ENCODE measurements around the gene YPEL1.

YPEL1 gene

DNA sequence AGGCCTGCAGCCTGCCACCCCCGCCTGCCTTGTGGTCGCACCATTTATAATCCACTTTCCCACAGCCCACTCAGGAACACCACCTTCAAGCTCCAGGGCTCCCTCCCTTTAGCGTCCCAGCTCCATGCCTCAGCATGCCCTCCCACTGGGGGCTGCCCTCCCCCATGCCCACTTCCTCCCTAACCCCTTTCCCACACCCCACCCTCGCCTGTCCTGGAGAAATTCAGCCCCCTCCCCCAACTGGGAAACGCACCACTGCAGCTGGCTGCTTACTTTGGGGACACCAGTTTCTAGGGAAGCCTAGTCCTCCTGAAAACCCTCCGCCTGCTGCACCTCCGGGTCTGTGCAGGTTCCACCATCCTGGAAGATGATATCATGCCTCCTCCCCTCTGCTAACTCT is 3.4 kb upstream of the YPEL1 start:
- no peak for TF ChIP-seq CTCF (IDR thresholded peaks at IDR 0.05; ENCODE audit: low read depth, low read length)
- no peak overlapping the region for H3K4me3 ChIP-seq (replicated peaks in 1 of 2; ENCODE audit: low read depth in 2 of 2, low read length in 2 of 2)
- DNase-seq (ENCODE audit: low read depth in 2 of 2): no peak

DNA sequence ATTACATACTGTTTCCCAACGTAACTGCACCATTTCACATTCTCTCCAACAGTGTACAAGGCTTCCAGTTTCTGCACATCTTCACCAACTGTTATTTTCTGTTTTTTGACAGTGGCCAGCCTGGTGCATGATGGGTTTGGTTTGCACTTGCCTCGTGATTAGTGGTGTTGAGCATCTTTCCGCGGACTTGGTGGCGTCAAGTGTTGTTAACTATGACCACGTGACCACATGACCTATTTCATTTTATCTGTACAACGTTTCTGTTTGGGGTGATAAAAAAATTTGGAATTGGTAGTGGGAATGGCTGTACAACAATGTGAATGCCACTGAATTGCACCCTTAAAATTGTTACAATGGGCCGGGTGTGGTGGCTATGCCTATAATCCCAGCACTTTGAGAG is 2.5 kb upstream of the YPEL1 start:
- DNase-seq (ENCODE audit: low read depth in 2 of 2): no peak
- no peak for TF ChIP-seq CTCF (IDR thresholded peaks at IDR 0.05; ENCODE audit: low read depth, low read length)
- no peak overlapping the region for H3K4me3 ChIP-seq (replicated peaks in 1 of 2; ENCODE audit: low read depth in 2 of 2, low read length in 2 of 2)

- DNase-seq (ENCODE audit: low read depth in 2 of 2): no peak
- H3K4me3 ChIP-seq (replicated peaks in 1 of 2; ENCODE audit: low read depth in 2 of 2, low read length in 2 of 2): no peak overlapping the region
- TF ChIP-seq CTCF (IDR thresholded peaks at IDR 0.05; ENCODE audit: low read depth, low read length): no peak
Observed at GRCh38 chr22:21736948-21737347, 1.4 kb upstream of the YPEL1 start.

- no peak for DNase-seq (ENCODE audit: low read depth in 2 of 2)
- no peak for TF ChIP-seq CTCF (IDR thresholded peaks at IDR 0.05; ENCODE audit: low read depth, low read length)
- peak overlapping the region; percentile 27 to 53 for H3K4me3 ChIP-seq (replicated peaks in 1 of 2; ENCODE audit: low read depth in 2 of 2, low read length in 2 of 2)
Observed at GRCh38 chr22:21736084-21736642, 569 bp upstream of the YPEL1 start.

DNA sequence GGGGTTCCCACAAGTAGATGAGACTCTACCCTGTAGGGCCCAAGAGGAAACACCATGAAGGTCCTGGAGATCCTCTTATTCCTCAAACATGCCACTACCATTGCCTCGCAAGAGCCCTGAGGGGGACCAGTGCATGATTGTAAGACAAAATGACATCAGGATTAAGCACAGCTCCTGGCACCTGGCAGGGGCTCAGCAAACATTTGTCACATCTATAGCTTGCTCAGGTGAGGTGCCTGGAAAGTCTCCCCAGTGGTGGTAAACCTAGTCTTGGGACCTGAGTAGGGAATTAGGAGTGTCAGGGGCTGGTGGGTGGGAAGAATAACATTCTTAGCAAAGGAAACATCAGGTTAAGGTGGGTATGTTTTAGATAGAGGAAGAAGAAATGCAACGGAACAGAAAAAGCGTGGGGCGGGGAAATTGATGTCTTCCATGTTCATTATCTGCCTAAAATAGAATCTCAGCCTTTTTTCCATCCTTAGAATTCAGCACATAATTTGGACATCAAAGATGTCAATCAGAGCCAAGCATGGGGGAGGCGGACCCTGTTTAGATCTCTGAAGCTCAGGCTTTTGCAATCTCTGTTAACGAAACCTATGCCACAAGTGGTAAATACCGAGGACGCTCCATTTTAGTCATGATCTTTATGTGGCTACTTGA is 924 bp downstream of the YPEL1 start:
- TF ChIP-seq CTCF (IDR thresholded peaks at IDR 0.05; ENCODE audit: low read depth, low read length): no peak
- DNase-seq (ENCODE audit: low read depth in 2 of 2): no peak
- peak overlapping the region; percentile 30 to 45 for H3K4me3 ChIP-seq (replicated peaks in 1 of 2; ENCODE audit: low read depth in 2 of 2, low read length in 2 of 2)

DNA sequence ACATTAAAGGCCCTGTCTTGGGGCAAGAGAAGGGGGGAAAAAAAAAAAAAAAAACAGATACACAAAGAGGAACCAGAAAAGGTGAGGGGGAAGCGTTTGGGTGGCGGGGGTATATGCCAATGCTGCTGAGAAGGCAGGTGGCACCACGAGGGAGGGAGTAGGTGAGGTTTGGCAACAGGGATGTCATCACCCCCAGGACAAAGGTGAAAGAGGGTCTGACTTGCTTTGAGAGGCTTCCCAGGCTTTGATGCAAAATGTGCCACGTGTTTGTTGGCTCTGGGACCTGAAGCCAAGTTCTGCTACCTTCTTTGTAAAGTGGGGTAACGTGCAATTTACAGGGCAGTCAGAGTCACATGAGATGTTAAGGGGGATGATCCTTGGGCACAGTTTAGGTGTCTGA is 4.1 kb downstream of the YPEL1 start:
- no peak for TF ChIP-seq CTCF (IDR thresholded peaks at IDR 0.05; ENCODE audit: low read depth, low read length)
- H3K4me3 ChIP-seq (replicated peaks in 1 of 2; ENCODE audit: low read depth in 2 of 2, low read length in 2 of 2): no peak overlapping the region
- DNase-seq (ENCODE audit: low read depth in 2 of 2): no peak
